Measurements from ENCODE around the gene CPOX.

CPOX gene

GRCh38 chr3:98534168-98534567 lies 59.2 kb downstream of the CPOX start:
- no peak for DNase-seq (ENCODE audit: low read depth)

- no peak for DNase-seq (ENCODE audit: low read depth)
Measured at GRCh38 chr3:98532709-98533571, 60.5 kb downstream of the CPOX start.

GRCh38 chr3:98532275-98532637 lies 61.2 kb downstream of the CPOX start:
- DNase-seq (ENCODE audit: low read depth) = no peak

- DNase-seq (ENCODE audit: low read depth) = no peak
Measured at GRCh38 chr3:98531622-98532274, 61.7 kb downstream of the CPOX start, which contains the start of gene GPR15. Gene GPR15 (plus strand): TSS chr3:98531978. CDS start chr3:98532034, 56 bp downstream.

- no peak for DNase-seq (ENCODE audit: low read depth)
Measured at GRCh38 chr3:98530676-98531075, 62.7 kb downstream of the CPOX start.

GRCh38 chr3:98529856-98530459 lies 63.5 kb downstream of the CPOX start:
- no peak for DNase-seq (ENCODE audit: low read depth)
